H1 (cell line): Measurements from ENCODE around the gene TCTN3.
"Not testable (repeated sequence)": the region's sequence is repeated elsewhere in the genome, so short reads cannot be mapped to it uniquely, and the experiment has no call there.

Source experiments
- ASH2L ChIP-seq: fragments of 200-600, 300-600 bp; sonication (generic); IDR thresholded peaks from one replicate; pipeline ENCODE4 v1.7.1; 2017; ENCODE audit warnings: low read length
- BACH1 ChIP-seq: IDR thresholded peaks from 2 replicates; pipeline ENCODE4 v1.6.1; 2012; ENCODE audit warnings: low read length, improper control_type of control experiment
- CHD1 ChIP-seq: IDR thresholded peaks from 2 replicates; pipeline ENCODE4 v1.6.1; 2012; ENCODE audit warnings: low read depth, low read length, improper control_type of control experiment
- EZH2 ChIP-seq: fragments of 200-600 bp; sonication (generic); IDR thresholded peaks from 2 replicates; pipeline ENCODE4 v1.7.1; 2012; ENCODE audit warnings: low read depth, mild to moderate bottlenecking, moderate library complexity, low read length, inconsistent platforms; ENCODE audit not compliant: severe bottlenecking
- RAD21 ChIP-seq, 2 experiments: IDR thresholded peaks in 1 of 2; conservative IDR thresholded peaks in 1 of 2; 2 replicates each; pipeline ENCODE4 v1.6.1; 2011; ENCODE audit warnings: low read depth in 2 of 2, low read length in 2 of 2, improper control_type of control experiment in 1 of 2, inconsistent platforms in 1 of 2, mild to moderate bottlenecking in 1 of 2, moderate library complexity in 1 of 2
- TF ChIP-seq, protein P1 (sequence below), 3 experiments: IDR thresholded peaks; 1 replicate in 2 of 3; 2 replicates in 1 of 3; pipeline versions ENCODE4 v1.5.1 to v1.6.1; 2011; ENCODE audit warnings: low read length in 3 of 3, mild to moderate bottlenecking in 3 of 3, inconsistent platforms in 2 of 3, low read depth in 1 of 3, moderate library complexity in 1 of 3; ENCODE audit not compliant: insufficient read depth in 1 of 3; ENCODE audit errors: control extremely low read depth in 1 of 3

DNA sequence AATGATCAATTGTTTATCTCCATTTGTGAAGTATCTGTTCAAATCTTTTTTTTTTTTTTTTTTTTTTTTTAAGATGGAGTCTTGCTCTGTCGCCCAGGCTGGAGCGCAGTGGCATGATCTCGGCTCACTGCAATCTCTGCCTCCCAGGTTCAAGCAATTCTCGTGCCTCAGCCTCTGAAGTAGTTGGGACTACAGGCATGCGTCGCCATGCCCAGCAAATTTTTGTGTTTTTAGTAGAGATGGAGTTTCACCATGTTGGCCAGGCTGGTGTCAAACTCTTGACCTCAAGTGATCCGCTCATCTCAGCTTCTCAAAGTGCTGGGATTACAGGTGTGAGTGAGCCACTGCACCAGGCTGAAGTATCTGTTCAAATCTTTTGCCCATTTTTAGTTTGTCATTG, 21.1 kb downstream of the TCTN3 start:
- TF ChIP-seq CHD1; EZH2; BACH1; RAD21 (IDR thresholded peaks at IDR 0.05 in 1 of 2, conservative IDR thresholded peaks at IDR 0.05 in 1 of 2; ENCODE audit: low read depth in 2 of 2, low read length in 2 of 2); ASH2L: not testable (repeated sequence)
- TF ChIP-seq, protein P1, sequence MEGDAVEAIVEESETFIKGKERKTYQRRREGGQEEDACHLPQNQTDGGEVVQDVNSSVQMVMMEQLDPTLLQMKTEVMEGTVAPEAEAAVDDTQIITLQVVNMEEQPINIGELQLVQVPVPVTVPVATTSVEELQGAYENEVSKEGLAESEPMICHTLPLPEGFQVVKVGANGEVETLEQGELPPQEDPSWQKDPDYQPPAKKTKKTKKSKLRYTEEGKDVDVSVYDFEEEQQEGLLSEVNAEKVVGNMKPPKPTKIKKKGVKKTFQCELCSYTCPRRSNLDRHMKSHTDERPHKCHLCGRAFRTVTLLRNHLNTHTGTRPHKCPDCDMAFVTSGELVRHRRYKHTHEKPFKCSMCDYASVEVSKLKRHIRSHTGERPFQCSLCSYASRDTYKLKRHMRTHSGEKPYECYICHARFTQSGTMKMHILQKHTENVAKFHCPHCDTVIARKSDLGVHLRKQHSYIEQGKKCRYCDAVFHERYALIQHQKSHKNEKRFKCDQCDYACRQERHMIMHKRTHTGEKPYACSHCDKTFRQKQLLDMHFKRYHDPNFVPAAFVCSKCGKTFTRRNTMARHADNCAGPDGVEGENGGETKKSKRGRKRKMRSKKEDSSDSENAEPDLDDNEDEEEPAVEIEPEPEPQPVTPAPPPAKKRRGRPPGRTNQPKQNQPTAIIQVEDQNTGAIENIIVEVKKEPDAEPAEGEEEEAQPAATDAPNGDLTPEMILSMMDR (IDR thresholded peaks at IDR 0.05; ENCODE audit: control extremely low read depth in 1 of 3, insufficient read depth in 1 of 3, low read depth in 1 of 3, low read length in 3 of 3) = not testable (repeated sequence)
